HepG2 (cell line): ENCODE results near the gene ACTRT2. TPM values are rescaled to one million over a fixed set of nuclear protein-coding genes. Genes with fewer than 3 reads are reported as not detected.

ENCODE experiments used
- ATAC-seq: fragments of 200-7000 bp; cut with Tn5 transposase; 3 replicates; pipeline ENCODE4 v1.9.1; 2020; ENCODE audit warnings: mild to moderate bottlenecking, moderate library complexity
- BruUV-seq: library from RNA; stranded (reverse); fragments of 400-500 nt; replicated peaks from 2 replicates; lab custom pipeline; 2021; lab: Mats Ljungman, UMichigan
- CTCF ChIA-PET: fragments of 300-600 bp; formaldehyde crosslinking; extraction: SDS; loops from one replicate; lab custom pipeline; 2021; ENCODE audit warnings: low total read pairs, inconsistent platforms, low intra/inter-chr PET ratio; lab: Yijun Ruan, JAX
- POLR2A ChIA-PET: fragments of 350-600 bp; sonication (Branson Sonifier 250); formaldehyde crosslinking; loops from one replicate; lab custom pipeline; 2020; ENCODE audit warnings: antibody characterized with exemption, inconsistent platforms; lab: Yijun Ruan, JAX
- DNase-seq: peaks from one replicate; pipeline ENCODE4 v3.0.0-alpha.2; 2015; ENCODE audit warnings: low spot score
- FAIRE-seq: peaks from 3 replicates; lab custom pipeline; 2011; peaks lifted over from hg19 to GRCh38; lab: Jason Lieb, UNC
- H2AFZ ChIP-seq: one replicate; pipeline ENCODE4 v1.6.1; 2011; ENCODE audit warnings: low read length, inconsistent platforms
- H3K27ac ChIP-seq: fragments of 300-600 bp; 3 replicates; pipeline ENCODE4 v1.8.0; 2011; ENCODE audit warnings: mixed run types, mild to moderate bottlenecking, mixed read lengths, low read length, inconsistent platforms; ENCODE audit not compliant: insufficient read depth; ENCODE audit errors: extremely low read length
- H3K27me3 ChIP-seq, 2 experiments: fragments of 200-600 bp in 1 of 2; 2 replicates in 1 of 2; 3 replicates in 1 of 2; pipeline versions ENCODE4 v1.6.0 to v1.8.0; 2011; ENCODE audit warnings: low read length in 2 of 2, mild to moderate bottlenecking in 2 of 2, moderate library complexity in 2 of 2, inconsistent platforms in 1 of 2; ENCODE audit not compliant: insufficient read depth in 2 of 2, control insufficient read depth in 1 of 2
- H3K36me3 ChIP-seq, 2 experiments: fragments of 200-600 bp in 1 of 2; replicated peaks in 1 of 2; 2 replicates in 1 of 2; 3 replicates in 1 of 2; pipeline versions ENCODE4 v1.5.1 to v1.8.0; 2011; ENCODE audit warnings: low read length in 2 of 2, inconsistent platforms in 1 of 2; ENCODE audit not compliant: insufficient read depth in 2 of 2, control insufficient read depth in 1 of 2
- H3K4me1 ChIP-seq: 2 replicates; pipeline ENCODE4 v1.5.1; 2012; ENCODE audit warnings: low read length, inconsistent platforms; ENCODE audit not compliant: insufficient read depth
- H3K4me2 ChIP-seq: 2 replicates; pipeline ENCODE4 v1.6.0; 2011; ENCODE audit warnings: low read depth, low read length, inconsistent platforms
- H3K4me3 ChIP-seq, 3 experiments: fragments of 200-600 bp in 1 of 3; sonication (generic), shearing (Covaris generic) in 1 of 3; replicated peaks in 1 of 3; 2 replicates each; pipeline ENCODE4 v1.5.1; 2011 to 2016; ENCODE audit warnings: low read length in 3 of 3, inconsistent platforms in 2 of 3, low read depth in 2 of 3, mild to moderate bottlenecking in 2 of 3, control low read depth in 1 of 3, mixed read lengths in 1 of 3; ENCODE audit not compliant: insufficient read depth in 1 of 3
- H3K79me2 ChIP-seq: one replicate; pipeline ENCODE4 v1.6.1; 2011; ENCODE audit warnings: low read length, inconsistent platforms; ENCODE audit not compliant: insufficient read depth
- H3K9ac ChIP-seq: 2 replicates; pipeline ENCODE4 v1.6.0; 2011; ENCODE audit warnings: mild to moderate bottlenecking, low read depth, low read length, inconsistent platforms; ENCODE audit not compliant: insufficient read depth
- H3K9me3 ChIP-seq: 2 replicates; pipeline ENCODE4 v1.5.1; 2012; ENCODE audit warnings: mild to moderate bottlenecking, low read length
- H4K20me1 ChIP-seq: 2 replicates; pipeline ENCODE4 v1.6.0; 2011; ENCODE audit warnings: inconsistent platforms, mild to moderate bottlenecking, low read length, moderate library complexity; ENCODE audit not compliant: insufficient read depth
- CSRNP2 ChIP-seq: sonication (generic); formaldehyde crosslinking; conservative IDR thresholded peaks from 2 replicates; pipeline ENCODE4 v1.8.0; 2022; ENCODE audit warnings: low read depth, missing genetic modification reagents
- ELF1 ChIP-seq: sonication (generic); formaldehyde crosslinking; IDR thresholded peaks from 2 replicates; pipeline ENCODE4 v1.4.0; 2020; ENCODE audit warnings: missing genetic modification reagents
- KLF11 ChIP-seq: IDR thresholded peaks from 2 replicates; pipeline ENCODE4 v1.6.1; 2016; ENCODE audit warnings: missing compliant biosample characterization
- PAXIP1 ChIP-seq: sonication (generic); formaldehyde crosslinking; conservative IDR thresholded peaks from 2 replicates; pipeline ENCODE4 v1.4.0; 2020; ENCODE audit warnings: mild to moderate bottlenecking, missing genetic modification reagents, moderate library complexity
- ZNF543 ChIP-seq: sonication (generic); formaldehyde crosslinking; IDR thresholded peaks from 2 replicates; pipeline ENCODE4 v1.4.0; 2020; ENCODE audit warnings: mild to moderate bottlenecking, missing genetic modification reagents
- ZNF770 ChIP-seq: sonication (generic); formaldehyde crosslinking; IDR thresholded peaks from 2 replicates; pipeline ENCODE4 v1.5.0; 2020; ENCODE audit warnings: mild to moderate bottlenecking, missing genetic modification reagents
- ZSCAN21 ChIP-seq: sonication (generic); formaldehyde crosslinking; IDR thresholded peaks from 2 replicates; pipeline ENCODE4 v1.8.0; 2022; ENCODE audit warnings: mild to moderate bottlenecking, missing genetic modification reagents, moderate library complexity, borderline replicate concordance
- WGBS: methylation state at CpG from one replicate; pipeline ENCODE4 v1.1.6; 2017; ENCODE audit warnings: low lambda C conversion rate; 5-methylcytosine and 5-hydroxymethylcytosine counted together
- in situ Hi-C: cut with HindIII; loops from 2 replicates; pipeline ENCODE4 v1.10.0; 2017; ENCODE audit warnings: low pct_unique_long_range_greater_than_20kb; ENCODE audit not compliant: extremely low pct_ligation_motif_present
- intact Hi-C: fragments of 100-400 bp; cut with micrococcal nuclease; formaldehyde crosslinking; loops from one replicate; pipeline ENCODE4 v1.10.0; 2022; ENCODE audit not compliant: unreplicated experiment
- polyA plus RNA-seq, 8 experiments: library from polyadenylated mRNA; depleted of rRNA in 3 of 8; stranded (reverse) in 7 of 8; unstranded in 1 of 8; fragments of >200 nt; fragmentation: Illumina TruSeq in 4 of 8; extraction: Trizol in 4 of 8; gene quantifications; 2 replicates each; pipeline versions ENCODE4 v1.2.1 to v1.2.3, GENCODE V29; 2011 to 2016; ENCODE audit warnings: low read depth in 4 of 8, missing spikeins in 1 of 8, mixed read lengths in 1 of 8; ENCODE audit not compliant: insufficient read depth in 1 of 8
- total RNA-seq, 5 experiments: library from RNA; depleted of rRNA; stranded (reverse); fragments of >200 nt; fragmentation: Illumina TruSeq; extraction: Trizol; gene quantifications; 2 replicates each; pipeline ENCODE4 v1.2.3, GENCODE V29; 2016; ENCODE audit warnings: low read depth in 1 of 5

The ACTRT2 gene
- total and polyA plus RNA-seq, 2 of the 13 experiments (the other 11 are each of a cell fraction or from before 2014, with no cell fraction given) = not detected

- TF ChIP-seq PAXIP1 (CRISPR knock-in tag) = no peak
Measured at GRCh38 chr1:3020263-3020909, 881 bp upstream of the ACTRT2 start (continued).

- no TSS peak for BruUV-seq
- no peak for TF ChIP-seq ZSCAN21 (CRISPR knock-in tag)
- no peak for TF ChIP-seq CSRNP2 (CRISPR knock-in tag)
- TF ChIP-seq ELF1 (CRISPR knock-in tag) = no peak
- TF ChIP-seq ZNF770 = no peak
- no peak for TF ChIP-seq KLF11 (CRISPR knock-in tag)
- no peak for TF ChIP-seq ZNF543
Measured at GRCh38 chr1:3021801-3022401, 634 bp downstream of the ACTRT2 start.

More at GRCh38 chr1:3021801-3022401, 634 bp downstream of the ACTRT2 start:
- intact Hi-C loops = no loop called here
- CTCF ChIA-PET = no interaction called here
- H3K9me3 ChIP-seq = no peaks in the 10 kb centered on the region
- DNase-seq (no peak), FAIRE-seq (no peak), ATAC-seq (no peak)
- no peaks in the 10 kb centered on the region for H3K4me1 ChIP-seq
- no peak overlapping the region for H2AFZ ChIP-seq
- in situ Hi-C loops = no loop called here
- H3K36me3 ChIP-seq = no peaks in the 10 kb centered on the region
- no peaks in the 10 kb centered on the region for H3K79me2 ChIP-seq
- H3K27me3 ChIP-seq = peaks cover 10 to 56% of the 10 kb centered on the region in 2 experiments
- H4K20me1 ChIP-seq = no peaks in the 10 kb centered on the region
- no CpG with 5 or more reads among the region's 28 CpGs for WGBS
- H3K4me2 ChIP-seq = no peak overlapping the region
- POLR2A ChIA-PET = no interaction called here
- no peak overlapping the region for H3K27ac ChIP-seq
- H3K4me3 ChIP-seq = no peak overlapping the region
- no peak overlapping the region for H3K9ac ChIP-seq
